GM19238 (cell line): ENCODE data around the gene PRKCD.
A peak's percentile ranks its signal among the peaks of the same experiment; 100 is the strongest.

ENCODE experiments used
- DNase-seq: peaks from one replicate; pipeline ENCODE4 v3.0.0; 2011; ENCODE audit warnings: low spot score; ENCODE audit not compliant: insufficient read length

PRKCD gene

DNA sequence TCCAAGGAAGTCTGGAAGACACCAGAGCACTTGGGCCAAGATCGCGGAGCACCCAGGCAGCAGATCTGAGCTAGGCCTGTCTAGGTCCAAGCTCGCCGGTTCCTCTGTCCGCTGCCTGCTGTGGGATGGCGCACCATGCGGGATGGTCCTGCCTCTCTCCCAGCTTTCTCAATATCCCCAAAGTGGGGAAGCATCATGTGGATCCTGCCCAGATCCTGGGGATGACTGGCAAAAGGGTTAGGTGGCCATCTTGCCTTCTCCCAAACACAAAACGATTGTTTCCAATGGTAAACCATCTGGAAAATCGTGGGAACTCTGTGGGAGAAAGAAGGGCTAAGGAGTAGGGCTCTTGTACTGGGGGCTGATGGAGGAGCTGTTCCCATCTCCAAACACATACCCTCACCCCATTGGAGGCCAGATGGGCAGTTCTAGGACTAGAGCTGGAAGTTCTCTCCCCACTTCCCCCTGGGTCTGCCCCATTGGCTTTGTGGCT lies 8.9 kb downstream of the PRKCD start:
- DNase-seq, result no peak

DNA sequence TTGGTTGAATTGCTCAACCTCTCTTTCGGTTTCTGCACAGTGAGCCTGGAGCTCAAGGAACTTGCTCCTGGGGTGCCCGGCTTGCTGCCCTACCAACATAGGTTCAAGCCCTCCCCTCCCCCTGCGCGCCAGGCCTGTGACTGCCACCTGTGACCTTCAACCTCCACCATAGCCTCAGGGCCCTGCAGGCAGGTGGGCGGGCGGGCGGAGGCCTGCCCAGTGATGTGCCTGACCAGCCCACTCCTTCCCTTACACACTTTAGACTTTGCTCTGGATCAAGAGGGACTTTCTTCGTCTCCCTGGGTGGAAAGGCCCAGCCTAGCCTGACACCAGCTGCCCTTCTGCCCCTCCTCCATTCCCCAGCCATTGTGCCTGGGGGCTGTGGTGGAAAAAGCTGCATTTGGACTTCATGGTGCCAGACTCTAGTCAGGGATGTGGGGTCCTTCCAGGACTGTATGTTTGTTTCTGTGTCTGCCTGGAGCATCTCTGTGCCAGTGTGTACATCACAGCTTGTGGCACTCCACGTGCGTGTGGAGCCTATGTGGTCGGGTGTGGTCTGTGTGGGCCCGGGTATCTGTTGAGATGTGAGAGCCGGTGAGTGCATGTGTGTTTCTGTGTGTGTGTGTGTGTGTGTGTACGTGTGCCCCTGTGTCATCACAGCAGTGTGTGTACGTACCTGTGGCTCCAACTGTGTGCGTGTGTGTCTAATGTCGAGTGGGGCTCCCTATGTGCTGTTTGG lies 9.5 kb downstream of the PRKCD start:
- peak; percentile 76 for DNase-seq

DNA sequence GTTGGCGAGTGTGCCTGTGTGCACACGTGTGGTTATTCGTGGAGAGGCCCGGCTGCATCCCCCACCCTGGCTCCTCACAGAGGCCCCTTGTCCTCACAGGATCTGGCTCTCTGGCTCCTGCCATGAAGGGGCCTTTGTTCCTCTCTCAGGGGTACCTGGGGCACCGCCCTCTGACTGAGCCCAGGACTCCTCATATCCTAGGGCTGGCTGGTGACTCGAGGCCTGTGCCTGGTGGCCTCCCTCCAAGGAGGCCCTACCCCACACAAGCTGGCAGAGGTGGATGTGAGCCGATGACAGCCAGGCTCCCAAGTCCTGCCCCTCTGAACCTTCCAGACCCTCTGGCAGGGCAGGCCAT lies 10.0 kb downstream of the PRKCD start:
- no peak for DNase-seq

DNA sequence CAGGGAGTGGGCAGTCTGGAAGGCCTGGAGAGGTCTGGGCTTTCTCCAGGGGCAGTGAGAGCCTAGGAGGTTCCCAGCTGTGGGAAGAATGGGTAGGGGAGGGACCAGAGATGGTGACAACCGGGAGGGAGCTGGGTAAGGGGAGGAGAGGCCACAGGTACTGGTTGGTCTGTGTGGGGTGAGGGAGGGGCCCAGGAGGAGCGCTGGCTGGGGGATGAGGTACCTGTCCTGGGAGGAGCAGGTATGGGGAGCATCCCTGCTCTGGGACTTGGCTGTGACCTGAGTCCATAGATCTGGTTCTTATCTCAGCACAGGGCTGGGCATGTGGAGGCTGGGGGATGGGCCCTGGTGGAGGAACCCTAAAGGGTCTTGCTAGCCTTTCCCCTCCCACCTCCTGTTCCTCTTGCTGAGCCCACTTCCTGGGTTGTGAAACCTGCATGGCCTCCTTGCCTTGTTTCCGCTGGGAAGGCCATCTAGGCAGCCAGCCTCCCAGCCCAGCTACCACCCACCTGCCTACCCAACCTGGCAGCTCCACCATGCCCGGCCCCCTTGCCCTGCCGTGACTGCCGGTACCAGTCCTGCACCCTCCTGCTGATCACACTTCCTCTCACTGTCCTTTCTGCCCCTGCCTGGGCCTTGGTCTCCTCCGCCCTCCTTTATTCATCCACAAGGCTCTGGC lies 11.0 kb downstream of the PRKCD start:
- DNase-seq, result no peak

DNA sequence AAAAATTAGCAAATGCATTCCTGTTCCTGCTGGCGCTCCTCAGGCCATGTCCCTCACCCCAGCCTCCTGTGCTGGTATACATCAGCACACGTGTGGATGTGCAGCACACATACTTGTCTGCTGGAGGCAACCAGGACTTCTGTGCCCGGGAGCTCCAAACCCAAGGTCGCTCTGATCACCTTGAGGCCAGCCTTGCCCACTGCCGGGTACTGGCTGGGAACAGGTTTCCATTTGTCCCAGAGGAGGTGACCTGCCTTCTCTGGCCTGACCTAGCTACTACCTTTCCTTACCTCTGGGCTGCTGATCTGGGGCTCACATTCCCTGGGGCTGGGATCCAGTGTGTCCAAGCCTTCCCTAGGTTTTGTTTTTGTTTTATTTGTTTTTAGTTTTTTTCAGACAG lies 12.1 kb downstream of the PRKCD start:
- no peak for DNase-seq

DNA sequence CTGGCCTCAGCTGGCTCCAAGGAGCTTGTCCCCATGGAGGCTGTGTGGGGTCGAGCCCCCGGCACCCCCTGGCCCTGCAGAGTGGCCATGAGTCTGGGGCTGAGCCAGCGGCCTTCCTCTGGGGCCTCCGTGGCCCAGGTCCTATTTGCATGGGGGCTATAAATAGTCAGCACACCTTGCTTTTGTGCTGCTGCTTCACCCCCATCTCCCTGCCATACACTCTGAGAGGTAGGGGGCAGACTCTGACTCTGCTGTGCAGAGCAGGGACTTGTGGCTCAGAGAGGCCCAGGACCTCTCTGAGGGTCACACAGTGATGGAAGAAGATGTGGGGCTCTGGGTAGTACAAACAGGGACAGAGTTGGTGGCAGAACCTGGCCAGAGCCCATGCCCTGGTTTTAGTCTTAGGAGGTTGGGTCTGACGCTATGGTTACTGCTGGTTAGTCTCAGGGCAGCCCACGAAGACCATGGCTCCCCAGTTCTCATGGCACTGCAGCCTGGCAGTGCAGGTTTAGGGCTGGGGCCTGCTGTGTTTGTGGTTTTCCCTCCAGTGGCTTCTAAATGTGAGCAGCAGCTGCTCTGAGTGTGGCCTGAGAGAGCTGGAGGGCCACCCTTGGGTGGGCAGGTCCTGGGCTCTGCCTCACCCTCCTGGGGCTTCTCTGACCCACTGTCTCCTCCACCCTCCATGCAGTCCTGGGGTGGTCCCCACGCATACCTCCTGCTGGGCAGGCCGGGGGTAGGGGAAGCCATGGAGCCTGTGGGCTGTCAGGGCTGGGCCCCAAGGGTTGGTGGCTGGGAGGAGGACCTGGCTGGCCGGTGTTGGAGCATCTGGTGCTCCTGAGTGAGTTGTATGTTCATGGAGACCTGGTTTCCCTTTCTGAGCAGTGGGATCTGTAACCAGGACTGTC lies 13.6 kb downstream of the PRKCD start:
- peak; percentile 59 for DNase-seq

DNA sequence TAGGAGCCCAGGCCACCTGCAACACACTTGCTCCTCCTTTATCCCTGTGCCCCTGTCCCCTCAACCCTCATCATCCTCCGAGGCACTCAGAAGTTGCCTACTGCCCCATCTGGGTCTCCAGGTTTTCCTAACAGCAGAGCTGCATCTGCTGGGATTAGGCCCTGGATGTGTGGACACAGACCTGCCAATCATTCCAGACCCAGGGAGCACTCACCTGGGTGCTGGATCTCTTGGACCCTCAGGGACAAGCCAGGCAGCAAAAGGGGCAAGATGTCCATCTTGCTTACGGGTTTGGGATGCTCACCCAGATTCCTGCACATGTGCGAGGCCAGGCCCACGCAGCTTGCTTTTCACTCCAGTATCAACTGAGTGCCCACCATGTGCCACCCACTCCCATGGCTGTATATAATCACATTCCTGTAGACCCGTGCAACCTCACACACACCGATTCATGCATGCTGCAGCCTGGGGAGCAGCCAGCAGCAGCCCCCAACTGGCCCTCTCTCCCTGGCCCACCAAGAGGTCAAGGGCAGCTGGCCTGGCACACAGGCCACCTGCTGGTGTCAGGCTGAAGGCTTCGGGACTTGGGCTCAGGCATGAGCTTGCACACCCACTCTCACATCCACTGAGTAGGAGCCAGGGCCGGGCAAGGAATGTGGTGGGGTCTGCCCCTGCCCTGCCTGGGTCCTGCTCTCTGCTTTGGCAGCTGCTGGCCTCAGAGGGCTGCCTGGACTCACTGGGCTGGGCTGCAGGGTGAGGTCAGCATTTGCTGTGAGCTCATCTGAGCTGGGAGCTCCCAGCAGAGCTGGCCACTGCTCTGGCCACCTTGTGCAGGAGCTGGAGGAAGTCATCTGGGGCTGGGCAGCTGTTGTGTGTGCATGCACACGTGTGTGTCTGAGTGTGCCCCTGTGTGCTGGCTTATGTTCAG lies 14.9 kb downstream of the PRKCD start:
- DNase-seq, result no peak

DNA sequence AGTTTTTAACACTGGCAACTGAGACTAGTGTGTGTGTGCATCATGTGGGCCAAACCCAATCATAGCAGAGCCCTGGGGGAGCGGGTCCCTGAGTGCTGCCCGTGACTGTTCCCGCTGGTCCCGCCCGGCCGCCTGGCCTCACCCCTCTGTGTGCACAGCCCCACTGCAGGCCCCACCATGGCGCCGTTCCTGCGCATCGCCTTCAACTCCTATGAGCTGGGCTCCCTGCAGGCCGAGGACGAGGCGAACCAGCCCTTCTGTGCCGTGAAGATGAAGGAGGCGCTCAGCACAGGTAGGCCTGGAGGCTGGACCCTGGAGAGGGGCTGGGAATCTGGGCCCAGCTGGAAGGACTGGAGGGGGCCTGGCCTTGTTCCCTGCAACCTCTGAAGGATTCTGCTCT lies 17.2 kb downstream of the PRKCD start:
- DNase-seq, result no peak

DNA sequence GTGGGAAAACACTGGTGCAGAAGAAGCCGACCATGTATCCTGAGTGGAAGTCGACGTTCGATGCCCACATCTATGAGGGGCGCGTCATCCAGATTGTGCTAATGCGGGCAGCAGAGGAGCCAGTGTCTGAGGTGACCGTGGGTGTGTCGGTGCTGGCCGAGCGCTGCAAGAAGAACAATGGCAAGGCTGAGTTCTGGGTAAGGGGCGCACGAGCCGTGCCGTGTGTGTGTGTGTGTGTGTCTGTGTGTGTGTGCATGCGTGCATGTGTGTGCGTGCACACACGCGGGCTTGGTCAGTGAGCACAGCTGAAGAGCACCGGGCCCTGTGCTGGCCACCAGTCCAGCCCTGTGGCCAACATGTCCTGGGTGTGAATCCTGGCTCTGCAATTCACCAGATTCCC lies 18.6 kb downstream of the PRKCD start:
- no peak for DNase-seq

DNA sequence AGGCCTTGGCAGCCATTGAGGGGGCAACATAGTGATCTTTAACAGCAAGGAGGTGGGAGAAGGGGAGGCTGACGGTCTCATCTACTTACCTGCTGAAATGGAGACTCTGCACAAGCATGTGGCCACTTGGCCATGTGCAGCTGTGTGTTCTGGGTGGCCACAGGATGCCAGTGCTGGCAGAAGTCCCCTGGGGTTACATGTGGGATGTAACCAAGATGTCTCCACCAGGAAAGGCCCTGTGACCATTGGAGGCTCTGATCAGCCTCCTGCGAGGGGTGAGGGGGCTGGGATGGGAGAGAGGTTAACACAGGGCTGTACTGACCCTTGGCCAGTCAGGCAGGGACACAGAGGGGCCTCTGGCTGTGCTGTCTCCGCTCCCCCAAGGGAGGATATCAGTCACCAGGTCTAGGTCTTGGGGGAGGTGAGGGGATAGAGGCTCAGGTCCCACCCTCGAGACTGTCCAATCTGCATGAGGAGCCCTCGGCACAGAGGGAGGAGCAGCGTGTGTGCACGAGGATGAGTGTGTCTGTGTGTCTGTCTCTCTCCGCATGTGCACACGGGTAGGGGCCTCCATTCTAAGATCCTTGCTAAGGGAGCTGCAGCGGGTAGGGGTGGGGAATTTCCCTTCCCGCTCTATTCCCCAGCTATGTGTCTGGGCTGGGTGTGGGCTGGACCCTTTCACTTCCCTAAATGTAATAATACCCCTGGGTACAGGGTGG lies 19.5 kb downstream of the PRKCD start:
- peak; percentile 84 for DNase-seq

DNA sequence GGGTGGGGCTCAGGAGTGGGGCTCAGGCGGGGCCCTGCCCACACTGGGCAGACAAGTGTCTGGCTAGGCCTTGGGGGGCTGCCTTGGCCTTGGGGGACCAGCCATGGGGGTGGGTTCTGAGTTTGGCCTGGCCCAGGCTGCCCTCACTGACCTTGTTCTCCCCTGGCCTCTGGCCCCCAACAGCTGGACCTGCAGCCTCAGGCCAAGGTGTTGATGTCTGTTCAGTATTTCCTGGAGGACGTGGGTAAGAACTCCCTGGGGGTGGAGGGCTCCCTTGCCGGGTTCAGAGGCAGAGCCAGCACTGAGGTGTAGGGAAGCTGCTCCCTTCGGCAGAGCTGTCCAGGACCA lies 20.0 kb downstream of the PRKCD start:
- DNase-seq, result no peak

DNA sequence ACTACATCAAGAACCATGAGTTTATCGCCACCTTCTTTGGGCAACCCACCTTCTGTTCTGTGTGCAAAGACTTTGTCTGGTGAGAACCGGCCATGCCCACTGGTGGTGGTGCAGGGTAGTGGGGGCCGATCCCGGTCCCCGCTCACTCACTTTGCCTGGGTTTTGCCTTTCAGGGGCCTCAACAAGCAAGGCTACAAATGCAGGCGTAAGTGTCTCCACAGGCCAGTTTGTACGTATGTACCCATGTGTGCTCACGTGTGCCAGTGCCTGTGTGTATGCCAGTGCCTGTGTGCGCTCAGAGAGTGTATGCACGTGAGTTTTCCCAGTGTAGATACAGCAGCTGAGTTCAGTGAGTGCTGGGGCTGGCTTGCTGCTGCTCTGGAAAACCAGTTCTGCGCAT lies 20.5 kb downstream of the PRKCD start:
- DNase-seq, result no peak

DNA sequence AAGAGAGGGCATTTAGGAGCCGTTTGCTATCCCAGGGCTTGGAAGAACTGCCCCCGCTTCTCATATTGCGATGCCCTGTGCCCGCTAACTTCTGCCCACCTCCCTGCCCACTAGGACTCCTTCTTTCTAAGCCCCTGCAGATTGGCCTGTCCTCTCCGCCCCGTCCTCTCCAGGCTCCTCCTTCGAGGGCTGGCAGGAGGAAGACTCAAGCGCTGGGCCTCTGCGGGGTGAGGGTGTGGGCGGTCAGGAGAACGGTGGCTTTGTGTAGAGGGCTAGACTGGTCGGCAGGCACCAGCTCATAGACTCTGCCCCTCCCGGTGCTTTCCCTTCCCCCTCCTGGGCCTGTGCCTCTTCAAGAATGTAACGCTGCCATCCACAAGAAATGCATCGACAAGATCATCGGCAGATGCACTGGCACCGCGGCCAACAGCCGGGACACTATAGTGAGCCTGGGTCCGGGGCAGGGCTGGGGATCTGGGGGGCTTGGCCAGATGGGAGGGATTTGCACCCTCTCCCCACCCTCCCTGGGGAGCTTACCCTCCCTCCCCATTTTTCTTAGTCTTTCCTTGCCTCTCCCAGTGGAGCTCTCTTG lies 21.9 kb downstream of the PRKCD start:
- DNase-seq, result no peak

DNA sequence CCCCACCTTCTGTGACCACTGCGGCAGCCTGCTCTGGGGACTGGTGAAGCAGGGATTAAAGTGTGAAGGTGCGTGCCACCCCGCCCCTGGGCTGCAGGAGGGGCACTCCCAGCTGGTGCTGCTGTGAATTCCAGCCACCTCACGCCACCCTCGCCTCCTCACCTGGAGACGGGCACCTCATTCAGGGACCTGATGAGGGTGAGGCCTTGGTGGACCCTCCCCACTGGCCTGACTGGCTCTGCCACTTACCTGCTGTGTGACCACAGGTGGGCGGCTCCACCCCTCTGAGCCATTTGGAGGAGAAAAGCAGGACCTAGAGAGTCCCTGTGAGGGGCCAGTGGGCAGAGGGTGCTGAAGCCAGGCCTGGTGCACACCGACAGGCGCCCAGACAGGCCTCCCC lies 22.5 kb downstream of the PRKCD start:
- no peak for DNase-seq

DNA sequence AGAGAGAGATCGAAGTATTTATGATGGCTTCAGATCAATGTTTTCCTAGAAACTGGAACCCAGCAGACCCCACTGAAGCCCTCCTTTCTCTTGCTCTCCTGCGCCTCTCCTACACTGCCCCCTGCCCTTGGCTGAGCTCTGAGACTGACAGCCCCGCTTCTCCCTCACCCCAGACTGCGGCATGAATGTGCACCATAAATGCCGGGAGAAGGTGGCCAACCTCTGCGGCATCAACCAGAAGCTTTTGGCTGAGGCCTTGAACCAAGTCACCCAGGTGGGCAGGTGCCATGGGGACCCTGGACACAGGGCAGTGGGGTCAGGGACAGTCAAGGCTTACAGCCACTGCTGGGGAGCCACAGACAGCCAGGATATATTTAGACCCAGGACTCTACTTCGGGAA lies 23.7 kb downstream of the PRKCD start:
- DNase-seq, result no peak

DNA sequence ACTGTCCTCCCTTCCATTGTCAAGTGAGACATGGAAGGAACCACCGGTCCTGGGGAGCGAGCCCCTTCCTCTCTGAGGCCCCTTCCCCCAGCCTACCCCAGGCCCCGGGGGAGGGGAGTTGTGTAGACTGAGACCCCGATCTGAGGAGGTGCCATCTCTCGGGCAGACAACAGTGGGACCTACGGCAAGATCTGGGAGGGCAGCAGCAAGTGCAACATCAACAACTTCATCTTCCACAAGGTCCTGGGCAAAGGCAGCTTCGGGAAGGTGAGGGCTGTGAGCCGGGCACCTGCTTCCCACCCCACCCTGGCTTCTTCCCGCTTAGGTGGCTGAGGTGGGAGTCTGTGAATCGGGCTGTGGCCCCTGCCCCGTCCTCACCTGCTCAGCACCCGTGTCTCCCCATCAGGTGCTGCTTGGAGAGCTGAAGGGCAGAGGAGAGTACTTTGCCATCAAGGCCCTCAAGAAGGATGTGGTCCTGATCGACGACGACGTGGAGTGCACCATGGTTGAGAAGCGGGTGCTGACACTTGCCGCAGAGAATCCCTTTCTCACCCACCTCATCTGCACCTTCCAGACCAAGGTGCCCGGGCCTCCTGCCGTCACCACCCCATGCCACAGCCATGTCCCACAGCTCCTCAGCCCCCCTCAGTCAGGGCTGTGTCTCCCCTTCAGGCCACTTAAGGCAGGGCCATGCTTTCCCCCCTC lies 24.9 kb downstream of the PRKCD start:
- DNase-seq, result no peak

DNA sequence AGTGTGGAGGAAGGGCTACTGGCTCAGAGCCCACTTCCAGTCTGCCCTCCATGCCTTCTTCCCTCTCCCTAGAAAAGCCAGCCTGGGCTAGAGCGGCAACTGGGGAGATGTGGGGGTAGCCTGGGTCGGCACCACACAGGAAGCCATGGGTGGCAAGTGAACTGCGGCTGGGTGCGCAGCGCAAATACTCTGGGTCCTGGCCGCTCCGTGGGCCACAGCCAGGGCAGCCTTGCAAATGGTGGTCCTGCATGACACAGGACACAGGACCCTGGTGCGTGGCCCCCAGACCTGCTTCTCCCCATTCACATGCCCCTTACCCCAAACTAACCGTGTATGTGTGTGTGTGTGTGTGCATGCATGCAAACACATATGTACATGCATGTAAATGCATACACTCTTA lies 25.7 kb downstream of the PRKCD start:
- DNase-seq, result no peak

DNA sequence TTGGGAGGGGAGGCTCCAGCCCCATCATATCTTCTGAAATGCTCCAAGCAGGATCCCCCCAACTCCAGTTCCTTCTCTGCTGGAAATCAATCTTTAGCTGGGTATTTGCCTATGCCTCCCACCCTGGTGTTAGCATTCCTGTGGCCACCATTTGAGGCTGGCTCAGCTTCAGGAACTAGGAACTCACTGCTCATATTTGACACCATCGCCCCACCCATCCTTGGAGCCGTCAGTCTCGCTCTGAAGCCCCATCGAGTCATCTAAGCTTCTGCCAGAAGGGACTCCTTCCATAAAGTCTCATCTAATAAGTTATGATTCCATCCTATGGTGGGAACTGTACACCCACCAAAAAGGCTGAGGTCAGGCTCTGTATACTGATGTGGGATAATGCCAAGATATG lies 26.4 kb downstream of the PRKCD start:
- DNase-seq, result no peak

DNA sequence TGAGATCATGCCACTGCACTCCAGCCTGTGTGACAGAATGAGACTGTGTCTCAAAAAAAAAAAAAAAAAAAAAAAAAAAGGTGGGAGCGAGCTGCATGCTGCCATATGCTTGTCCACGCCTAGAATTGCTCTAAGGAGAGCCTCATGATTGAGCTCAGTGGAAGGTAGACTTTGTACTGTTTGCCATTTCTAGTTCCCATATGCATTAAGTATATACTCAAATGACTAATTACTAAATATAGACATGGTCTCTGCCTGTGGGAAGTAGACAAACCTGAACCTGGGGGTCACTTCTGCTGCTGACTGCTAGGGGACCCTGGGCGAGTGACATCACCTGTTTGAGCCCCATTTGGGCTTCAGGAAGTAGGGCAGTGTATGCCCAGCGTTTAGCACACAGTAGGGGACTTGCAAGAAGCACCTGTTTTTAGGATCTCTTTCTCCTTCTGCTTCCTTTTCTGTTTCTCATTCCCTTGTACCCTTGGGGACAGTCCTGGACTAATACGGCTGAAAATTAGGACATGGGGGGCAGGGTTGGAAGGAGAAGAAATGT lies 27.2 kb downstream of the PRKCD start:
- no peak for DNase-seq
